GM12801 (cell line): ENCODE results near the gene TRPT1.

Experiments
- TF ChIP-seq, protein P1 (sequence below): IDR thresholded peaks from one replicate; pipeline ENCODE4 v1.5.1; 2011; ENCODE audit warnings: control low read depth; ENCODE audit not compliant: insufficient read length; ENCODE audit errors: extremely low read depth

Gene TRPT1

DNA sequence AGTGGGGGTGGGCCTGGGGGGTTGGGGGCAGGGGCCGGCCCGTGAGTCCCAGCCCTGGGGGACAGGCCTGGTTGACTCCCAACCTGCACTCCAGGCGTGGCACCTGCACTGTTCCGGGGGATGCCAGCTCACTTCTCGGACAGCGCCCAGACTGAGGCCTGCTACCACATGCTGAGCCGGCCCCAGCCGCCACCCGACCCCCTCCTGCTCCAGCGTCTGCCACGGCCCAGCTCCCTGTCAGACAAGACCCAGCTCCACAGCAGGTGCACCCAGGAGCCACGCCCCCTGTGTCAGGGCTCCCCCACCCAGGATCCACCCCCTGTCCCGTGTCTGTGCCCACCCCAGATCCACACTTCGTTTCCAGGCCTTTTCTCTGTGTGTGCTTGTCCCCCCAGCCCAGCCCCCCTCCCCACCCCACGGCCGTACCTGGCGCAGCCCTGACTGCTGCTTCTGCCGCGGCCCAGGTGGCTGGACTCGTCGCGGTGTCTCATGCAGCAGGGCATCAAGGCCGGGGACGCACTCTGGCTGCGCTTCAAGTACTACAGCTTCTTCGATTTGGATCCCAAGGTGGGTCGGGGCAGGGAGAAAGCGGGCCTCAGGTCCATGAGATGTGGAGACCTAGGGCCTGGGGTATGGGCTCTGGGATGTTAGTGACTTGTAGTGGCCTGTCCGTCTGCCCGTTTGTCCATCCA is 14.7 kb downstream of the TRPT1 start:
- TF ChIP-seq, protein P1, sequence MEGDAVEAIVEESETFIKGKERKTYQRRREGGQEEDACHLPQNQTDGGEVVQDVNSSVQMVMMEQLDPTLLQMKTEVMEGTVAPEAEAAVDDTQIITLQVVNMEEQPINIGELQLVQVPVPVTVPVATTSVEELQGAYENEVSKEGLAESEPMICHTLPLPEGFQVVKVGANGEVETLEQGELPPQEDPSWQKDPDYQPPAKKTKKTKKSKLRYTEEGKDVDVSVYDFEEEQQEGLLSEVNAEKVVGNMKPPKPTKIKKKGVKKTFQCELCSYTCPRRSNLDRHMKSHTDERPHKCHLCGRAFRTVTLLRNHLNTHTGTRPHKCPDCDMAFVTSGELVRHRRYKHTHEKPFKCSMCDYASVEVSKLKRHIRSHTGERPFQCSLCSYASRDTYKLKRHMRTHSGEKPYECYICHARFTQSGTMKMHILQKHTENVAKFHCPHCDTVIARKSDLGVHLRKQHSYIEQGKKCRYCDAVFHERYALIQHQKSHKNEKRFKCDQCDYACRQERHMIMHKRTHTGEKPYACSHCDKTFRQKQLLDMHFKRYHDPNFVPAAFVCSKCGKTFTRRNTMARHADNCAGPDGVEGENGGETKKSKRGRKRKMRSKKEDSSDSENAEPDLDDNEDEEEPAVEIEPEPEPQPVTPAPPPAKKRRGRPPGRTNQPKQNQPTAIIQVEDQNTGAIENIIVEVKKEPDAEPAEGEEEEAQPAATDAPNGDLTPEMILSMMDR = no peak

- TF ChIP-seq, protein P1 = no peak
These were observed 15.5 kb downstream of the TRPT1 start for GRCh38 chr11:64210301-64211020.

- TF ChIP-seq, protein P1 = no peak
These were observed 16.5 kb downstream of the TRPT1 start for GRCh38 chr11:64209563-64209843.

DNA sequence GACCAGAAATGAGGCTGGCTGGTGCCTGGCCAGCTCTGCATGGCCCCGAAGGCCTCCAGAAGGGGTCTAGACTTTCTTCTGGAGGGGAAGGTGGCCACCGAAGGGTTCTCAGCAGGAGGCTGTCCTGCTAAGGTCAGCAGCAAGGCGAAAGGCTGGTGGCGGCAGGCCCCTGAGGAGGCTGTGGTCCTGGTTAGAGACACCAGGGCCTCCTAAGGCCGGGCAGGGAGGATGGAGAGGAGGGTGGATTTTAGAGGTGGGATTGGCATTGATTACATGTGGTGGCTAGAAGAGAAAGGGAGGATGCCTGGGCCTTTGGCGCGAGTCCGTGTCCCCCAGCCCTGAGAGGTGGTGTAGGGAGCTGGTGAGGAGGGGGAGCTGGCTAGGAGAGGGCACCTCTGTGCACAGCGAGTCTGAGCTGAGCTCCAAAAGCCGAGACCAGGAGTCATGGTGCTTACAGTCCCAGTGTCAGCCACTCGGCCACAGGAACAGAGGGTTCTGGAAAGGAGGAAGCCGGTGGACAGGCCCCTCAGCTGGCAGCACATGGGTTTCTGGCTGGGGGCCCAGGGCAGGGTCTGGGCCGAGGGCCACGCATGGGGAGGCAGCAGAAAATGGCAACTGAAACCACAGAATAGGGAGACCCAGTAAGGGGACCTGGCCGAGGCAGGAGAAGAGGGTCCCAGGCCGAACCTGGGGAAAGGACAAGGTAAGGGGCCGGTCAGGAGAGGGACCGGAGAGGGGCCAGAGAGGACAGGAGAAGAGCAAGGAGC is 17.0 kb downstream of the TRPT1 start:
- TF ChIP-seq, protein P1 = no peak

DNA sequence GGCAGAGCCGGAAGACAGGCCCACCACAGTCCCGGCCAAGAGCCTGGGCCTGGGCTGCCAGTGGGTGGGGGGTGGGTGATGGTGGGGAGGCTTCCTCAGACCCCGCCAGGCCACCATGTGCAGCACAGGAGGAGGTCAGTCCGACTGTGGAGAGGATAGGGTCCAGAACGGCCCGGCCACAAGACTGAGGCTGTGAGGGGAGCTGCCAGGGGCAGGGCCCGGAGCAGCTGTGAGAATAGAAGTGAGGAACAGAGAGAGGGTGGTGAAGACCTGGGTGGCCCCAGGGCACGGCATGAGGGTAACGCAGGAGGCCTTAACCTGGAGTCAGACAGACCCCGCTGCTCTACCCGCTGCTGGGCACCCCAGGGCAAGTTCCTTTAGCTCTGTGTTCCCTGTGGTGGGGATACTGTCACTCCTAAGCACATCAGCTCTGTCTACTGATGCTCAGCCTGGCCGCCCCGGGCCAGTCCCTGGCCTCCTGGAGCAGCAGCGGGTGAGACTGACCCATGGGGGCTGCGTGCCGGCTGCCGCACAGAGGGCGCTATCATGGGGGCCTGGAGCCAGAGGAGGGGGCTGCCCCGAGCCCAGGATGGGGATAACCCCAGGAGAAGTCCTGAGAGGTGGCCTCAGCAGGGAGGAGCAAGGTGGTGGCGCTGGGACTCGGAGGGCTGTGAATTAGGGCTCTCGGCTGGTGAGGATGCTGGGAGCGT is 17.7 kb downstream of the TRPT1 start:
- TF ChIP-seq, protein P1 = no peak

- TF ChIP-seq, protein P1 = no peak
These were observed 18.5 kb downstream of the TRPT1 start for GRCh38 chr11:64207256-64208085.
